Measurements from ENCODE around the gene EEF2K. TPM values are rescaled to one million over a fixed set of nuclear protein-coding genes. Genes with fewer than 3 reads are reported as not detected.

Gene EEF2K
- total RNA-seq, 1 experiment from 2014 or later = 31.8 TPM

DNA sequence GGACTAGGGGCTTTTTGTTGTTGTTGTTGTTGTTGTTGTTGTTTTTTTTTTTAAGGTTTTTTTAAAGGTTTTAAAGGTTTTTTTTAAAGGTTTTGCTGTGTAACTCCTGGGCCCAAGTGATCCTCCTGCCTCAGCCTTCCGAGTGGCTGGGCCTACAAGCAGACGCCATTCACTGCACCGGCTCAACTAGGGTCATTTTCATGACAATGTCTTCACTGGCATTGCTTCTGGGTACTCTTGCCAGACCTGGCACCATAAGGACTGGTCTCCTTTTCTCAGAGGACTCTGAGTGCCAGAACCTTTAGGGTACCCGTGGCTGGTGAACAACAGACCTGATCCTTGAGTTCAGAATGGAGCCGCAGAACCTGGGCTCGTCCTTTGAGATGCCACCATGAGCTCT, 111.5 kb downstream of the EEF2K start:
- Mint-ChIP-seq H3K36me3 (ENCODE audit: insufficient read depth, unreplicated experiment) (peaks cover 85% of the 10 kb centered on the region), H3K4me1 (ENCODE audit: low read depth, unreplicated experiment) (no peaks in the 10 kb centered on the region), H3K27me3 (ENCODE audit: unreplicated experiment) (no peaks in the 10 kb centered on the region), H3K27ac (ENCODE audit: unreplicated experiment) (no peak overlapping the region), H3K4me3 (ENCODE audit: low read depth, unreplicated experiment) (no peak overlapping the region), H3K9me3 (ENCODE audit: low read depth, unreplicated experiment) (no peaks in the 10 kb centered on the region)
- DNase-seq = no peak
- CTCF ChIA-PET = interaction anchor here (0.6 to 0.7 kb wide), 2 partner anchors 10 to 1034 kb away, joined by 3 to 4 read pairs; no protein-coding TSS in a partner anchor
- TF ChIP-seq, protein P1, sequence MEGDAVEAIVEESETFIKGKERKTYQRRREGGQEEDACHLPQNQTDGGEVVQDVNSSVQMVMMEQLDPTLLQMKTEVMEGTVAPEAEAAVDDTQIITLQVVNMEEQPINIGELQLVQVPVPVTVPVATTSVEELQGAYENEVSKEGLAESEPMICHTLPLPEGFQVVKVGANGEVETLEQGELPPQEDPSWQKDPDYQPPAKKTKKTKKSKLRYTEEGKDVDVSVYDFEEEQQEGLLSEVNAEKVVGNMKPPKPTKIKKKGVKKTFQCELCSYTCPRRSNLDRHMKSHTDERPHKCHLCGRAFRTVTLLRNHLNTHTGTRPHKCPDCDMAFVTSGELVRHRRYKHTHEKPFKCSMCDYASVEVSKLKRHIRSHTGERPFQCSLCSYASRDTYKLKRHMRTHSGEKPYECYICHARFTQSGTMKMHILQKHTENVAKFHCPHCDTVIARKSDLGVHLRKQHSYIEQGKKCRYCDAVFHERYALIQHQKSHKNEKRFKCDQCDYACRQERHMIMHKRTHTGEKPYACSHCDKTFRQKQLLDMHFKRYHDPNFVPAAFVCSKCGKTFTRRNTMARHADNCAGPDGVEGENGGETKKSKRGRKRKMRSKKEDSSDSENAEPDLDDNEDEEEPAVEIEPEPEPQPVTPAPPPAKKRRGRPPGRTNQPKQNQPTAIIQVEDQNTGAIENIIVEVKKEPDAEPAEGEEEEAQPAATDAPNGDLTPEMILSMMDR (IDR thresholded peaks at IDR 0.05; ENCODE audit: unreplicated experiment) = no peak
- no TSS peak for BruUV-seq (replicated peaks)
- intact Hi-C loops (cut with micrococcal nuclease; ENCODE audit: unreplicated experiment) = no loop called here

DNA sequence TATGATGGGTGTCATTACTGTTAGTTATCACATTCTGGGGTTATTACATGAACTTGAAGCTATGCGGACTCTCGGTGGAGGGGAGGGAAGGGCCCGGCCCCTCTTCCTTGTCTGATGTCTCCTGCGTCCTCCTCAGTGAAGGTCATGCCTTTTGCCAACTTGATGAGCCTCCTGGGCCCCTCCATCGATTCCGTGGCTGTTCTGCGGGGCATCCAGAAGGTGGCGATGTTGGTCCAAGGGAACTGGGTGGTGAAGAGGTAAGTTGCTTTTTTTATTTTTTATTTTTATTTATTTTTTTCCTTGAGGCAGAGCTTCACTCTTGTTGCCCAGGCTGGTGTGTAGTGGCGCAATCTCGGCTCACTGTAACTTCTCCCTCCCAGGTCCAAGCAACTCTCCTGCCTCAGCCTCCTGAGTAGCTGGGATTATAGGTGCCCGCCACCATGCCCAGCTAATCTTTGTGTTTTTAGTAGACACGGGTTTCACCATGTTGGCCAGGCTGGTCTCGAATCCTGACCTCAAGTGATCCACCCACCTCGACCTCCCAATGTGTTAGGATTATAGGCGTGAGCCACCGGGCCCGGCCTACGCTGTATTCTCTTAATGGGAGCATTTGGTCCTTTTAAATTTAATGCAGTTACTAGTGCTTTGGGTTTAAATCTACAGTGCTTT, 112.7 kb downstream of the EEF2K start:
- DNase-seq = peak; percentile 78
- intact Hi-C loops (cut with micrococcal nuclease; ENCODE audit: unreplicated experiment) = no loop called here
- H3K36me3 Mint-ChIP-seq (ENCODE audit: insufficient read depth, unreplicated experiment) = peaks cover 86% of the 10 kb centered on the region
- CTCF ChIA-PET = interaction anchor here (0.7 kb wide), 1 partner anchor 11 kb away, joined by 3 read pairs; no protein-coding TSS in a partner anchor
- no TSS peak for BruUV-seq (replicated peaks)
- TF ChIP-seq, protein P1 (IDR thresholded peaks at IDR 0.05; ENCODE audit: unreplicated experiment) = peak; percentile 85
- H3K4me3 Mint-ChIP-seq (ENCODE audit: low read depth, unreplicated experiment) = no peak overlapping the region
- H3K27me3 Mint-ChIP-seq (ENCODE audit: unreplicated experiment) = no peaks in the 10 kb centered on the region
- H3K4me1 Mint-ChIP-seq (ENCODE audit: low read depth, unreplicated experiment) = no peaks in the 10 kb centered on the region
- H3K27ac Mint-ChIP-seq (ENCODE audit: unreplicated experiment) = no peak overlapping the region
- H3K9me3 Mint-ChIP-seq (ENCODE audit: low read depth, unreplicated experiment) = no peaks in the 10 kb centered on the region

DNA sequence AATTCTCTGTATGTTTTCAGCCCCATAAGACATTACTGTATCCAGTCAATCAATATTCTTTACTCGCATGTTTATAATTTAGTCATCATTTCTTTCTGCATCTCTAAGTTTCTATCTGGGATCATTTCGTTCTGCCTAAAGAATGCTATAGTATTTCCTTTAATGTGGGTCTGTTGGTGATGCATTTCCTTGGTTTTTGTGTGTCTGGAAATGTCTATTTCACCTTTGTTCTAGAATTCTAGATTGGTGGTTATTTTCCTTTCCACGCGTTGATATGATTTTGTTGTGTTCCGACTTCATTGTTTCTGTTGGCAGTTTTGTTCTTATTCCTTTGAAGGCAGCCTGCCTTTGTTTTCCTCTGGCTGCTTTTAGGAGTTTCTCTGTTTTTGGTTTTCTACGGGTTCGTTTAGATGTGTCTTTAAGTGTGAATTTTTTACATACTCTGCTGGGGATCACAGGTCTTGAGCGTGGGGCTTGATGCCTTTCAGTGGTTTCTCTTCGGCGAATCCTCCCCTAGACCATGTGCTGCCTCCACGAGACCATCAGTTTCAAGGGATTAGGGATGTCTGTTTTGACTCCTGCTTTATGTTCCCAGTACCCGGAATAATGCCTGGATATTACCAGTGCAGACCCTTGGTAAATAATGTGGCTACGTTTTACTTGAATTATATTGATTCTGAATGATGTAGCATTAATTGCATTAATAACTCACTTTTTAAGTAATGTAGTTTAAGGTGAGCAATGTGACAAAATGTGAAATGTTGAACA, 114.7 kb downstream of the EEF2K start:
- Mint-ChIP-seq H3K4me3 (ENCODE audit: low read depth, unreplicated experiment) (no peak overlapping the region), H3K36me3 (ENCODE audit: insufficient read depth, unreplicated experiment) (peaks cover 85% of the 10 kb centered on the region), H3K27ac (ENCODE audit: unreplicated experiment) (no peak overlapping the region), H3K4me1 (ENCODE audit: low read depth, unreplicated experiment) (no peaks in the 10 kb centered on the region), H3K9me3 (ENCODE audit: low read depth, unreplicated experiment) (no peaks in the 10 kb centered on the region), H3K27me3 (ENCODE audit: unreplicated experiment) (no peaks in the 10 kb centered on the region)
- TSS peak; percentile 14 for BruUV-seq (replicated peaks)
- intact Hi-C loops (cut with micrococcal nuclease; ENCODE audit: unreplicated experiment) = loop anchor here (5.0 to 10.0 kb wide), 2 partner anchors 1016 to 1163 kb away; partner anchors contain the start of gene LDAF1
- DNase-seq = no peak
- CTCF ChIA-PET = interaction anchor here (0.7 to 1.0 kb wide), 8 partner anchors 14 to 1164 kb away, joined by 3 to 10 read pairs (median 3); no protein-coding TSS in a partner anchor
- TF ChIP-seq, protein P1 (IDR thresholded peaks at IDR 0.05; ENCODE audit: unreplicated experiment) = no peak

DNA sequence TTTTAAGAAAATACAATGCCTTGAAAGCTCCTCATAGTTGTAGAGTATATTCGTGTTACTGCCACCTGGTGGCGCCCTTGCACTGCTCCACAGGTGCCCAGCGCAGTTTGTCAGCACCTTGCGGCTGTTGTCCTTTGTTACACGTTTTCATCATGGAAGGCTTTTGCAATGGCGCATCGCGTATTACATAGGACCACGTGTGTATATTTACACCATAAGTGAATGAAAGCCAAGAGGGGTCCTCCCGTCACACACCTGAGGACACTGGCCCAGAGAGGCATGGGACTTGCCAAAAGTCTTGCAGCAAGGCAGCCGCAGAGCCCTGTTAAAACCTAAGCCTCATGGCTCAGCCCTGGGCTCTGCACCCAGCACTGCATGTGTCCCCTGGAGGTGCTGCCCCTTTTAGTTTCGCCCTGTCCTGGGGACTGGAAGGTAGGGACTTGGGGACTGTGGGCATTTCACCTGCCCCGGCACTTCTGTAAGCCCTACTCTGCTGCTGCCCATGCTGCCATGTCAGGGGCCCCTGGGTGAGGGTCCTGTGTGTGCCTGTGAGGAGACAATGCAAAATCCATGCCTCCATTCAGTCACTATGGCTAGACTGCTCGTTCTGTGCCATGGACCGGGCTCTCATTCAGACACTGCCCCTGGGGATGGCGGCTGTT, 115.4 kb downstream of the EEF2K start:
- BruUV-seq (replicated peaks) = no TSS peak
- Mint-ChIP-seq H3K4me3 (ENCODE audit: low read depth, unreplicated experiment) (no peak overlapping the region), H3K4me1 (ENCODE audit: low read depth, unreplicated experiment) (no peaks in the 10 kb centered on the region), H3K27me3 (ENCODE audit: unreplicated experiment) (no peaks in the 10 kb centered on the region), H3K9me3 (ENCODE audit: low read depth, unreplicated experiment) (no peaks in the 10 kb centered on the region), H3K27ac (ENCODE audit: unreplicated experiment) (no peak overlapping the region), H3K36me3 (ENCODE audit: insufficient read depth, unreplicated experiment) (peaks cover 82% of the 10 kb centered on the region)
- peak; percentile 69 for DNase-seq
- TF ChIP-seq, protein P1 (IDR thresholded peaks at IDR 0.05; ENCODE audit: unreplicated experiment) = peak; percentile 93
- CTCF ChIA-PET = interaction anchor here (0.7 to 1.0 kb wide), 7 partner anchors 13 to 1165 kb away, joined by 3 to 10 read pairs (median 3); no protein-coding TSS in a partner anchor
- intact Hi-C loops (cut with micrococcal nuclease; ENCODE audit: unreplicated experiment) = loop anchor here (5.0 to 10.0 kb wide), 2 partner anchors 1017 to 1164 kb away; partner anchors contain the start of gene LDAF1
